HG03354 (cell line): ENCODE data around the gene CPNE5.
"Not testable (repeated sequence)": the region's sequence is repeated elsewhere in the genome, so short reads cannot be mapped to it uniquely, and the experiment has no call there.

Source experiments
- ATAC-seq: cut with Tn5 transposase; IDR thresholded peaks from one replicate; pipeline ENCODE4 v1.9.1; 2021; ENCODE audit warnings: mild to moderate bottlenecking; ENCODE audit not compliant: unreplicated experiment, poor library complexity, severe bottlenecking

The CPNE5 gene

DNA sequence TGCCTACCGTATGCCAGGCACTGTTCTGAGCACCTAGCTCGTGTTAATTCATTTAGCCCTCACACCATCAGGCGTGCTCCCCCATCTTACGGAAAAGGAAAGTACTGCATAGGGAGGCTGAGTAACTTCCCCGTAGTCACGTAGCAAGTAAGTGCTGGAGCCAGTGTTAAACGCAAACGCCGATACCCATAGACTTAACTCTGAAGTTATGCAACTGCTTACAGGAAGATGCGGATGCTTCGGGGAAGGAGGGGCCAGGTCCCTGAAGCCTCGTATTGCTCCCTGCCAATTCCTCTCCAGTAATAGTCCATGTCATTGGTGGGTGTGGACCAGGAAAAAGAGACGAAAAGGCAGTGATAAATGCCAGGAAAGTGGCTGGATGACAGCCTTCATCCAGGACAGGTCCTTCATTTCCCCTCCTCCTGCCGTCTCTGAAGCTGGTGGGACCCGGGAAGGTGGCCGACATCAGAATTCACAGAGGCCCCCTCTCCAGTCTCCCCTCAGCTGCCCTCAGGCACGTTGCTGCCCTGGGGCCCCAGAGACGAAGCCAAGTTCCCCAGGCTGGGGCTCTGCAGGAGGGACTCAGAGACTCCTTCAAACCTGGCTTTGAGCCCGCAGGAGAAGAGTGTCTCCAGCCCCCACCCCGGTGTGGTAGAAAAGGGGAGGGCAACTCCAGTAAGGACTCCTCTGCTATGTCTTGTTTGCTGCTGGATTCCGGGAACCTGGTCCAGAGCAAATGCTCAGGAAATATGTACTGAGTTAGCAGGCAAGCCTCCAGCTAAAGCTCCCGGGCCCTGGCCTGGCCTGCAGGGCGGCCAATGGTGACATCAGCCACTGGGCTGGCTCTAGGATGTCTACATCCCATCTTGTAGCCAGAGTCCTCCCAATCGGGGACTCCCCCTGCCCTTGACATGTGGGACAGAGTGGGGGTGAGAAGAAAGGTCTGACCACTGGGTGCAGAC is 103.9 kb downstream of the CPNE5 start:
- no peak for ATAC-seq

- no peak for ATAC-seq
Observed at GRCh38 chr6:36734486-36735060, 104.7 kb downstream of the CPNE5 start.

DNA sequence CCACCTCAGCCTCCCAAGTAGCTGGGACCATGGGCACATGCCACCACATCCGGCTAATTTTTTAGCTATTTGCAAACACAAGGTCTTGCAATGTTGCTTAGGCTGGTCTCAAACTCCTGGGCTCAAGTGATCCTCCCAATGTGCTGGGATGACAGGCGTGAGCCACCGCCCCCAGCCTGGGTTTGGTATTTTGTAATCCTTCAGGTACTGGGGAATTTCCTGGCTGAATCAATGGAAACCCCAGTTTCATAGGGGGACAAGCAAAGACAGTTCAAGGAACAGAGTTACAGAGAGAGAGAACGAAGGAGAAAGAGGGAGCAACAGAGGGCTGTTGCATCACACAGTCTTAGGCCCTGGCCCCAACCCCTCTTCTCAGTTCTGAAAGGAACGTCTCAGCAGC is 105.9 kb downstream of the CPNE5 start:
- no peak for ATAC-seq

DNA sequence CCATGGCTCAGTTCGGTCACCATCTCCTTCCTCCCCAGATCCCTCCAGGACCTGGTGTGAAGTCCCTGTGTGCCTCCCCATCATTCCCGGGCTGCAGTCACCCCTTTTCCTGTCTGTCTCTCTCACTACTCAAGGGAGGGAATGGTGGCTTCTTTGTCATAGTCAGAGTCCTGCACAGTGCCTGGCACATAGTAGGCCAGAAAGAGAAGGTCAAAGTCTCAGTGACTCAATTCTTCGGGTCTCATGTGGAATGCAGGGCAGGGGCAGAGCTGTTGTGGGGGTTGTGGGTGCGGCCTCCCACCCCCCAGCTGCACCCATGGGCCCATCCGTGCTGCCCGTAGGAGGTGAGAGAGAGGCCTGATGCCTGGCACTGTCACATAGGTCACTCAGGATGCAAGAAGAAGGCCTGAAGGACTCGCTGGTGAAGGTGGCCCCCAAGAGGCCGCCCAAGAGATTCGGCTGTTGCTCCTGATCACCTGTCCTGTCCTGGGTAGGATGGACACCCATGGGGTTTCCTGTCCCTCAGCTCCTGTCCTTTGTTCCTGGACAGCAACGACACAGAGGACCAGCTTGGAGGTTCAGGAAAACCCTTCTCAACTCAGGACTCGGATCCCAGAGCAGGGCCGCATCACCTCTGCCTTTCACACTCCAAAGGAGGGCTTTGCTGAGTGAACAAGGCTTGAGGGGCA is 107.5 kb downstream of the CPNE5 start:
- no peak for ATAC-seq

GRCh38 chr6:36730424-36731380 is 108.5 kb downstream of the CPNE5 start:
- ATAC-seq, result no peak

DNA sequence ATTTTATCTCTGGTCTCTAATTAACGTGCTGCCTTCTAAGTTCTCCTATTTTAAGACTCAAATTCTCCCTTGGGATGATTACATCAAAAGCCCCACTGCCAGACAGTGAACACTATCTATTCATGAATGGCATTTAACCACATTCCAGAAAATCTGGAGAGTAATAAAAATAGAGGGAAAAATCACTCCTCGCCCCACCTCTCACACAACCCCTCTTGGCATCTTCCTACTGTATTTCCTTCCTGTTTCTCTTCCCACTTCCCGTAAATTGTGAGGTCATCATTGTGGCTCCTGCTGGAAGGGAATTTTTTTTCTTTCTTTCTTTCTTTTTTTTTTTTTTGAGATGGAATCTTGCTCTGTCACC is 110.1 kb downstream of the CPNE5 start:
- no peak for ATAC-seq

DNA sequence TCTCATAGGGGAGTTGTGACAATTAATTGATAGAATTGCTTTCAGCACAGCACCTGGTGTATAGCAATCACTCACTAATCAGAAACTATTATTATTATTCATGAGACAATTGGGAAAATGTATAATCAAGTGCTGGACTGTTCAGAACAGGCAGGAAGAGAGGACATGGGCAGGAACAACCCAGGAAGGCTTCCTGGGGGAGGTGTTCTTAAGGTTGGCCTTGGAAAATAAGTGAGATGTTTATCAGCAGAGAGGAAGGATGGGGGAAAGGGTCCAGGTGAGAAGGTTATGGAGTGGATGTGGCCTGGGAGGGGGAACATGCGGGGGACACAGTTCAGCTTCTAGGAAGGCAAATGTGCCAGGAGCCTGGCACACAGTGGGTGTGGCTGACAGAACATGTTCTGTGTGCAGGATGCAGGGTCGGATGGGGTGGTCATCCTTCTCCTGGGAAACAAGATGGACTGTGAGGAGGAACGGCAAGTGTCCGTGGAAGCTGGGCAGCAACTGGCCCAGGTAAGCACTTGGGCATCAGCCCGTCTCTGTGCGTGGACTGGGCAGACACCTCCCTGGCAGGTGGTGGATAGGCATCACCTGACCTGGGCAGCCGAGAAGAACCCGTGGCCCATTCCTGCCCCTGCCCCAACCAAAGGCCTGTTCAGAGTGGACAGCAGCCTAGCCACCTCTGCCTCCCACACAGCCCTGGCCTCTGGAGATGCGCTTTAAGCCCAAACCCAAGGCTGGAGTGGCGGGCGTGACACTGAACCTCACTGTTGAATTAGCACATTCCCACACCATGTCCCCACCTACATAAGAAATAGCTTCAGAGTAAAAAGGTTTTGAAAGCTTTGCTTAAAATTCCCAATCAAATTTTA is 110.7 kb downstream of the CPNE5 start:
- no peak for ATAC-seq

DNA sequence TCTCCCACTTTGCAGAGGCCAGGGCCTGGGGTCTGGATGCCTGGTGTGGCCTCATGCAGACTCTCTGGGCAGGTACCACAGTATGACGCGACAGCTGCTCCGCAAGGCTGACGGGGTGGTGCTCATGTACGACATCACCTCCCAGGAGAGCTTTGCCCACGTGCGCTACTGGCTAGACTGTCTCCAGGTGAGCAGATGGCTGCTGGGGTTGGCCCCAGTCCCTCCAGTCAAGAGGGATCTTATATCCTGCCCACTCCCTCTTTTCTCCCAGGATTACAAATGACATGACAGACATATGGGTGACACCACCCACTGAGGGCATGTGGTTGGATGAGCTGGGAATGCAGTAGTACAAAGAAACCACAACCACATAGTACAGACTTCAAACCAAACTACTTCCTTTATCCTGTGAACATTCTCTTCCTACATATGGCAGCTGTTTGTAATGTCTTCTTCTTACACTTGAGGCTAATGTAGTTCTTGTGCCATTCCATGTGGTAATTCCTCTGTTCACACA is 111.7 kb downstream of the CPNE5 start:
- ATAC-seq, result no peak

DNA sequence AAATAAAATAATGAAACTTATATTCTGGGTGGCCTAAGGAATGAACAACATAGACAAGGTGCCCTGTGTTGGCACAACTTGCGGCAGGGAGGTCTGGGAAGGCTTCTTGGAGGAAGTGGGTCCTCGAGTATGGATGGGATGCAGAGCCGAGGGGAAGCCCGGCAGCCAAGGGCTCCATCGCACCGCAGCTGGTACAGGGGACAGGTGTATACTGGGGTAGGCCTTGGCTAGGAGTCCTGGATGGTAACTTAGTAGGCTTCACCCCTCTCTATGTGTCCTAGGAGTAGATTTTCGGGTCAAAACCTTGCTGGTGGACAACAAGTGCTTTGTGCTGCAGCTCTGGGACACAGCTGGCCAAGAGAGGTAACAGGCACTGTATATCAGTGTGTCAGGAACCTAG is 113.7 kb downstream of the CPNE5 start:
- no peak for ATAC-seq

GRCh38 chr6:36724514-36725390 is 114.5 kb downstream of the CPNE5 start:
- no peak for ATAC-seq

- not testable (repeated sequence) for ATAC-seq
Observed at GRCh38 chr6:36723992-36724391, 115.3 kb downstream of the CPNE5 start.

- ATAC-seq, result no peak
Observed at GRCh38 chr6:36722879-36723278, 116.4 kb downstream of the CPNE5 start.

- no peak for ATAC-seq
Observed at GRCh38 chr6:36722365-36722764, 116.9 kb downstream of the CPNE5 start.

GRCh38 chr6:36721369-36722140 is 117.7 kb downstream of the CPNE5 start:
- ATAC-seq, result no peak

GRCh38 chr6:36720251-36721141 is 118.7 kb downstream of the CPNE5 start:
- no peak for ATAC-seq

DNA sequence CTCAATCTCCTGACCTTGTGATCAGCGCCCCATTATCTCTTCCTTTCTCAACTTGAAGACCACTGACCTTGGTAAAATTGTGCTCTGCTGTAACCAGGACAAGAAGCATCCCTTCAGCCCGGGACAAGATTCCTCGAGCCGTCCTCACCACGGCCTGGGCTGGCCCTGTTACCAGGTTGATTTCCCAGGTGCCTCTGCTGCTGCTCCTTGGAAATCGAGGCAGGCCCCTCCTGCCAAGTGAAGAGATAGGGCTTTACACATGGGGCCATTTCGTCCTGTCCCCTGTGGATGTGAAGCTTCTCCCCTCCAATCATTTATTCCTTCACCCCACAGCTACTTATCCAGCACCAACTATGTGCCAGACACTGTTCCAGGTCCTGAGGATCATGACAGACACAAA is 120.1 kb downstream of the CPNE5 start:
- no peak for ATAC-seq
